Measurements from ENCODE around the gene DCAF12.

DNA sequence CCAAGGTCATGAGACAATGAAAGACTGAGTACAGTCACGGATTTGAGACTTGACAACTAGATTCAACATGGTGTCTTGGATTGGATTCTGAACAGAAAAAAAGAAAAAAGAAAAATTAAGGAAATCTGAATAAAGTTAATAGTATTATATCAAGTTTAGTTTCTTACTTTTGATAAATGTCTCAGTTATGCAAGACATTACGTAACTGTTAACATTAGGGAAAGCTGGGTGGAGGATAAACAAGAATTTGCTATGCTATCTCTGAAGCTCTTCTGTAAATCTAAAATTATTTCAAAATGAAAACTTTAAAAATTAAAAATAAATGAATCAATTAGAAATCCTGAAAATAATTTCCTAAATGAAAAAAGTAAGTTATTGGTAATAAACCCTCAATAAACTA, 14.4 kb upstream of the DCAF12 start:
- no peak for TF ChIP-seq POLR2A (IDR thresholded peaks at IDR 0.05)
- TF ChIP-seq, protein P1, sequence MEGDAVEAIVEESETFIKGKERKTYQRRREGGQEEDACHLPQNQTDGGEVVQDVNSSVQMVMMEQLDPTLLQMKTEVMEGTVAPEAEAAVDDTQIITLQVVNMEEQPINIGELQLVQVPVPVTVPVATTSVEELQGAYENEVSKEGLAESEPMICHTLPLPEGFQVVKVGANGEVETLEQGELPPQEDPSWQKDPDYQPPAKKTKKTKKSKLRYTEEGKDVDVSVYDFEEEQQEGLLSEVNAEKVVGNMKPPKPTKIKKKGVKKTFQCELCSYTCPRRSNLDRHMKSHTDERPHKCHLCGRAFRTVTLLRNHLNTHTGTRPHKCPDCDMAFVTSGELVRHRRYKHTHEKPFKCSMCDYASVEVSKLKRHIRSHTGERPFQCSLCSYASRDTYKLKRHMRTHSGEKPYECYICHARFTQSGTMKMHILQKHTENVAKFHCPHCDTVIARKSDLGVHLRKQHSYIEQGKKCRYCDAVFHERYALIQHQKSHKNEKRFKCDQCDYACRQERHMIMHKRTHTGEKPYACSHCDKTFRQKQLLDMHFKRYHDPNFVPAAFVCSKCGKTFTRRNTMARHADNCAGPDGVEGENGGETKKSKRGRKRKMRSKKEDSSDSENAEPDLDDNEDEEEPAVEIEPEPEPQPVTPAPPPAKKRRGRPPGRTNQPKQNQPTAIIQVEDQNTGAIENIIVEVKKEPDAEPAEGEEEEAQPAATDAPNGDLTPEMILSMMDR (IDR thresholded peaks at IDR 0.05) = no peak

All from breast epithelium (tissue), 3 donors.